NB4 (cell line): ENCODE measurements around the gene CERCAM.

Experiments
- DNase-seq: peaks from one replicate; pipeline ENCODE4 v3.0.0; 2010; ENCODE audit warnings: low read depth
- H3K4me3 ChIP-seq: one replicate; pipeline ENCODE4 v1.5.1; 2011; ENCODE audit warnings: mild to moderate bottlenecking, low read depth, low read length, moderate library complexity
- MYC ChIP-seq: IDR thresholded peaks from 2 replicates; pipeline ENCODE4 v1.6.1; 2011; ENCODE audit warnings: low read depth, low read length
- POLR2A ChIP-seq: IDR thresholded peaks from 2 replicates; pipeline ENCODE4 v1.6.1; 2011; ENCODE audit warnings: mild to moderate bottlenecking; ENCODE audit not compliant: insufficient read length; ENCODE audit errors: extremely low read depth
- TF ChIP-seq, protein P1 (sequence below): IDR thresholded peaks from one replicate; pipeline ENCODE4 v1.5.1; 2012; ENCODE audit warnings: low read depth, low read length
- TF ChIP-seq, protein P2 (sequence below): IDR thresholded peaks from 2 replicates; pipeline ENCODE4 v1.6.1; 2011; ENCODE audit warnings: low read depth, low read length

Gene CERCAM

DNA sequence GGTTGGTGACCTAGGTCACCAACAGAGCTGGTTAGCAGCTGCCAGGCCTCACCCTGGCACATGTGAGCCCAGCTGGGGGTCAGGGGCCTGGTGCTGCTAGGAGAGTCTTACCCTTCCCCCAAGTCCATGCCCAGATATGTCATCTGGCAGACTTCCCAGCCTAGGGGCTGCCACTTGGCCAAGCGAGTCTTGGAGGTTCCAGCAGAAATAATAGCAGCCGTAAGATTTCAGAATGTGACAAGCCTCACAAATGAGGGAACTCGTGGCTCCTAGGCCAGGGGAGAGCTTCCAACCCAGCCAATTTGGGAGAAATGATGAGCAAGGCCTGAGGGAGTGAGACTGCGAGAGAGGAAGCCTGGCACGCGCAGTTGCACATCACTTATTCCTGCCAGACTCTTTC lies 38.4 kb upstream of the CERCAM start:
- no peak for TF ChIP-seq MYC
- TF ChIP-seq, protein P1, sequence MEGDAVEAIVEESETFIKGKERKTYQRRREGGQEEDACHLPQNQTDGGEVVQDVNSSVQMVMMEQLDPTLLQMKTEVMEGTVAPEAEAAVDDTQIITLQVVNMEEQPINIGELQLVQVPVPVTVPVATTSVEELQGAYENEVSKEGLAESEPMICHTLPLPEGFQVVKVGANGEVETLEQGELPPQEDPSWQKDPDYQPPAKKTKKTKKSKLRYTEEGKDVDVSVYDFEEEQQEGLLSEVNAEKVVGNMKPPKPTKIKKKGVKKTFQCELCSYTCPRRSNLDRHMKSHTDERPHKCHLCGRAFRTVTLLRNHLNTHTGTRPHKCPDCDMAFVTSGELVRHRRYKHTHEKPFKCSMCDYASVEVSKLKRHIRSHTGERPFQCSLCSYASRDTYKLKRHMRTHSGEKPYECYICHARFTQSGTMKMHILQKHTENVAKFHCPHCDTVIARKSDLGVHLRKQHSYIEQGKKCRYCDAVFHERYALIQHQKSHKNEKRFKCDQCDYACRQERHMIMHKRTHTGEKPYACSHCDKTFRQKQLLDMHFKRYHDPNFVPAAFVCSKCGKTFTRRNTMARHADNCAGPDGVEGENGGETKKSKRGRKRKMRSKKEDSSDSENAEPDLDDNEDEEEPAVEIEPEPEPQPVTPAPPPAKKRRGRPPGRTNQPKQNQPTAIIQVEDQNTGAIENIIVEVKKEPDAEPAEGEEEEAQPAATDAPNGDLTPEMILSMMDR = no peak
- TF ChIP-seq, protein P2, sequence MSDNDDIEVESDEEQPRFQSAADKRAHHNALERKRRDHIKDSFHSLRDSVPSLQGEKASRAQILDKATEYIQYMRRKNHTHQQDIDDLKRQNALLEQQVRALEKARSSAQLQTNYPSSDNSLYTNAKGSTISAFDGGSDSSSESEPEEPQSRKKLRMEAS = no peak
- no peak for TF ChIP-seq POLR2A
- no peak overlapping the region for H3K4me3 ChIP-seq

DNA sequence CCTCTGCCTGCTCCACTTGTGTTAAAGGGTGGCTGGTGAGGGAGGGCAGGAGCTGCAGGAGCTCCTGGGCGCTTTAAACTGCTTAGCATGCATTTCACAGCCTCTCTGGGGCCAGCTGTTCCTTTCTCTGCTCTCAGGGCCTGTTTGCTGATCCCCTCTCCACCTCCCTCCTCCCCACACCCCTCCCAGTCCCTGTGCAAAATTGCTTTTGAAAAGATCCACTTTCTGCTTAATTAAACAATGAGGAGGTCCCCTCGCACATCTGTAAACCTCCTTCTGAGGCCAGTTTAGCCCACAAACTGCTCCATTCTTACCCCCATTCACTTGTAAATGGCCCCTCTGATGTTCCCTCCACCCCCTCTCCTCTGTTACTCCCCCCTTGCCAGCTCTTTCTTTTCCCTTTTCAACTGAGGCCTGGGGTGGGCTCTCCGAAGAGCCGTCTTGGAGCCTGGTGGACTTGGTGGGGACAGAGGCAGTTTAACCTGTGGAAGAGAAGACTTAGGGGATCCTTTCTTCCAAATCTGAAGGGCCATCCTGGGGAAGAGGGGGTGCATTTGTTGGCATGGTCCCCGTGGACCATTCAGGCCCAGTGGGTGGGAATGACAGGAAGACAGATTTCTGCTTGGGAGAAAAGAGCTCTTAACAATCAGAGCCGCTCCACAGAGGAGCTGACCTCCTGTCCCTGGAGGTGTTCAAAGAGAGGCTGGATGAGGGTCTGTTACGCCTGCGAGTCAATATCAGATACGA lies 37.5 kb upstream of the CERCAM start:
- TF ChIP-seq, protein P2 = no peak
- TF ChIP-seq, protein P1 = no peak
- TF ChIP-seq POLR2A (no peak), MYC (no peak)
- no peak for DNase-seq
- no peak overlapping the region for H3K4me3 ChIP-seq

More for the DNA sequence above, 38.4 kb upstream of the CERCAM start:
- DNase-seq = no peak

DNA sequence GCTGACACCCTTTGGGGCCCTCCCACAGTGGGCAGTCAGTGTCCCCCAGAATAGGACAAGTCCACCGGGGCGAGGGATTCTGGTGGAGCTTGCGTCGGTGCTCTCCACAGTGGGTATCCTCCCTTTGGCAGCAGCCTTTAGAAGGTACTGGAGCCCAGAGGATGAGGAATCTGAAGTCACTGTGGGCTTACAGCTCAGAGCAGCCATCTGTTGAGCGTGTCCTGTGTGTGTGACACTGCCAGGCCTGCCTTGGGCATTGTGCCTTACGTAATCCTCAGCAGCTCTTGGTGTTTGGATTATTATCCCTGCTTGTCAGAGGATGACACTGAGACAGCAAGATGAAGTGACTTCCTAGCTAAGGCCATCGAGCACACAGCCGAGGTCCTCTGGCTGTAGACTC lies 36.9 kb upstream of the CERCAM start:
- TF ChIP-seq, protein P2 = no peak
- TF ChIP-seq POLR2A (no peak), MYC (no peak)
- TF ChIP-seq, protein P1 = no peak
- no peak for DNase-seq

DNA sequence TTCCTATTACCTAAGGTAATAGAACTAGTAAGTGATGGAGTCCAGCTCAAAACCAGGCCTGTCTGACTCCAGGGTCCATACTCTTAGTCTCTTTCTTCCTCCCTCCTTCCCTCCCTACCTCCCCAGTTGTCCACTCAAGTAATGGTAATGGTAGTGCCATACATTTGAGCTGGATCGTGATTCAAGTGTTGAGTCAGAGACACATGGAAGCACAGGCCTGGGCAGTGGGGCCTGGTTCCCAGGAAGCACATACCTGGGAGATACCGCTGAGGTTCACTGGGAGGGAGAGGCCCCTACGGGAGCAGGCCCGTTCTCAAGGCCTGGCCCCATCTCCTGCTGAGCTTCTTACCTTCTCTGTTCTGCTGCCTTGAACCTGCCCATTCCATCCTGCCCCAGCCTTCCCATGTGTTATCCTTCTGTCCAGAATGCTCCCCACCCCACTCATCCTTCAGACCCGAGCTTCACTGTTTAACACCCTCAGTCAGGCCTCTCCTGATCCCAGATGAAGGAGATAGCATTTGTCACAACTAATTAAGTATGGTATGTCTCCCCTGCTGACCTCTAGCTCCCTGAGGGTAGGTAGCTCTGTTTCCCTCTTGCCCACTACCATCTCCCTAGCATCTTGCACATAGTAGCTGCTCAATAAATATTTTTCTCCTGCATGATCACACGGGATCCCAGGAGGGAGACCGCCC lies 35.7 kb upstream of the CERCAM start:
- H3K4me3 ChIP-seq = no peak overlapping the region
- DNase-seq = no peak
- no peak for TF ChIP-seq POLR2A
- TF ChIP-seq, protein P2 = no peak
- TF ChIP-seq, protein P1 = no peak
- no peak for TF ChIP-seq MYC

More for the DNA sequence above, 36.9 kb upstream of the CERCAM start:
- H3K4me3 ChIP-seq = no peak overlapping the region

DNA sequence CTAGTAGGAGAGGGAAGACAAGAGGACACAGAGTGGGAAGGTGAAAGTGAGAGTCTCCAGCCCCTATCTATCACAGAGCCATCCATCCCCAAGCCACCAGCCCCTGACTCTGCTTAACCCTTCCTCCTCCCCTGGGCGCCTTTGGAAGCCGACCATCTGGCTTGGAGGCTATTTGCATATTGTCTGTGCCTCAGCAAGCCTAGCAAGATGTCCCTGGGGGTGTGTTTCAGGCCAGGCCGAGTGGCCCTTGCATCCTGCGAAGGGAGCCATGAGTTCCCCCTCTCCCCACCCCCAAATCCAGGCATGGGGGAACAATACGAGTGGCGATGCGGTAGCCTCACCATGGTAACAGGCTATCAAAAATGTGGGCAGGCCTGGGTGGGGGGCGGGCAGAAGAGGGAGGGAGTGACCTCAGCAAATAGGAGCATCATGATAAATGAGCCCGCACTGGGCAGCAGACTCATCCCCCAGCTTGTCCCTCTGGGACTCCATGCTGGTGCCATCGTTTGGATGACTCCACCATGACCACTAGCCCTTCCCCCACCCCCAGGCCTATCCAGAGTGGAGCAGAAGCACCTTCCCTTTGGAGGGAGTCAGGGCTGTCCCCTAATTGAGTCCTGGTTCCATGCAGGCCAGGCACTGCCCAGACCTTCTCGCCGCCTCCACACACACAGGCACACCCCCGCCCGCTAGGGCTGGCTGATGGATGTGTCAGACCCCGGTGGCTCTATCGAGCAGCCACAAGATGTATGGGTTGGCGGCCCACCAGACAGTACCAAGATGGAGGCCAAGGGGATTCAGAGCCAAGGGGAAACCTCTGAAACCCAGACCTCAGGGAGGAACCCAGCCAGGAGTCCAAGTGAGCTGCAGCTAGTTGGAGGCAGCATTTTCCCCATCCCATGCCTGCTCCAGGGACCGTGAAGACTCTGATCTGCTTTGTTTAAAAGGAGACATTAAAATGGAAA lies 34.9 kb upstream of the CERCAM start:
- TF ChIP-seq, protein P2 = no peak
- TF ChIP-seq, protein P1 = no peak
- H3K4me3 ChIP-seq = no peak overlapping the region
- DNase-seq = no peak
